ENCODE data around the gene FAM107B. TPM values are rescaled to one million over a fixed set of nuclear protein-coding genes. Genes with fewer than 3 reads are reported as not detected.
A peak's percentile ranks its signal among the peaks of the same experiment; 100 is the strongest.

FAM107B gene
- total and polyA plus RNA-seq, 7 experiments from 2014 or later = 167 to 236 (median 211) TPM

- peak overlapping the region in 4 of 9 donors; percentile 28 to 56 (median 40) for H3K27ac Mint-ChIP-seq
- ATAC-seq = no peak
Observed at GRCh38 chr10:14500172-14500765, 274.4 kb downstream of the FAM107B start.

GRCh38 chr10:14499601-14499904, 275.1 kb downstream of the FAM107B start:
- Mint-ChIP-seq H3K9me3 (no peaks in the 10 kb centered on the region), H3K27me3 (peaks cover 0 to 12% (median 0%) of the 10 kb centered on the region in 5 donors), H3K36me3 (no peaks in the 10 kb centered on the region), H3K4me3 (peak overlapping the region in 1 of 10 donors; percentile 34), H3K27ac (peak overlapping the region in 4 of 9 donors; percentile 12 to 86 (median 40)), H3K4me1 (peaks cover 4 to 15% (median 5%) of the 10 kb centered on the region in 7 donors)
- ChIA-PET CTCF (interaction anchor here (0.6 to 3.9 kb wide), 6 partner anchors 13 to 473 kb away, joined by 3 to 24 read pairs (median 4); no protein-coding TSS in a partner anchor), POLR2A (no interaction called here)
- ATAC-seq (no peak), DNase-seq (no peak)
- no peaks in the 10 kb centered on the region for H3K4me1 ChIP-seq (ENCODE audit: control insufficient read depth in 2 of 2, insufficient read depth in 2 of 2, low read length in 2 of 2)
- no peaks in the 10 kb centered on the region for H3K27me3 ChIP-seq (ENCODE audit: control insufficient read depth in 2 of 2, insufficient read depth in 2 of 2, low read length in 2 of 2)
- H3K27ac ChIP-seq (ENCODE audit: low read depth, low read length) = no peak overlapping the region
- H3K4me3 ChIP-seq (ENCODE audit: low read length) = no peak overlapping the region
- no peaks in the 10 kb centered on the region for H3K36me3 ChIP-seq (ENCODE audit: control insufficient read depth in 2 of 3, insufficient read depth in 3 of 3, low read length in 3 of 3)
- intact Hi-C loops (cut with micrococcal nuclease) = loop anchor here (1.0 to 5.0 kb wide), 16 partner anchors 44 to 873 kb away; partner anchors contain the start of genes CDNF (in 2 of the 2), DCLRE1C (in 2 of the 2), HSPA14 (in 2 of the 2) and MSANTD7 (in 2 of the 2)
- H3K9me3 ChIP-seq (ENCODE audit: control insufficient read depth in 2 of 3, low read length in 3 of 3) = no peaks in the 10 kb centered on the region

More at GRCh38 chr10:14500172-14500765, 274.4 kb downstream of the FAM107B start:
- POLR2A ChIA-PET = no interaction called here
- Histone ChIP-seq H3K36me3 (ENCODE audit: control insufficient read depth in 2 of 3, insufficient read depth in 3 of 3, low read length in 3 of 3) (no peaks in the 10 kb centered on the region), H3K9me3 (ENCODE audit: control insufficient read depth in 2 of 3, low read length in 3 of 3) (no peaks in the 10 kb centered on the region), H3K4me1 (ENCODE audit: control insufficient read depth in 2 of 2, insufficient read depth in 2 of 2, low read length in 2 of 2) (no peaks in the 10 kb centered on the region), H3K27ac (ENCODE audit: low read depth, low read length) (no peak overlapping the region), H3K4me3 (ENCODE audit: low read length) (no peak overlapping the region), H3K27me3 (ENCODE audit: control insufficient read depth in 2 of 2, insufficient read depth in 2 of 2, low read length in 2 of 2) (no peaks in the 10 kb centered on the region)
- no peaks in the 10 kb centered on the region for H3K9me3 Mint-ChIP-seq
- H3K4me1 Mint-ChIP-seq = peaks cover 4 to 15% (median 6%) of the 10 kb centered on the region in 7 donors
- intact Hi-C loops (cut with micrococcal nuclease) = no loop called here
- no peak overlapping the region for H3K4me3 Mint-ChIP-seq
- peaks cover 0 to 12% (median 0%) of the 10 kb centered on the region in 5 donors for H3K27me3 Mint-ChIP-seq
- no peaks in the 10 kb centered on the region for H3K36me3 Mint-ChIP-seq
- no peak for DNase-seq
- CTCF ChIA-PET = interaction anchor here (0.8 to 3.9 kb wide), 2 partner anchors 323 to 472 kb away, joined by 4 to 24 read pairs; no protein-coding TSS in a partner anchor

- H3K27me3 ChIP-seq (ENCODE audit: control insufficient read depth in 2 of 2, insufficient read depth in 2 of 2, low read length in 2 of 2) = no peaks in the 10 kb centered on the region
- H3K4me1 ChIP-seq (ENCODE audit: control insufficient read depth in 2 of 2, insufficient read depth in 2 of 2, low read length in 2 of 2) = no peaks in the 10 kb centered on the region
- ChIA-PET POLR2A (no interaction called here), CTCF (interaction anchor here (1.0 to 3.9 kb wide), 3 partner anchors 12 to 325 kb away, joined by 3 to 24 read pairs (median 8); no protein-coding TSS in a partner anchor)
- no peak overlapping the region for H3K4me3 Mint-ChIP-seq
- no peak for DNase-seq
- no peaks in the 10 kb centered on the region for H3K36me3 ChIP-seq (ENCODE audit: control insufficient read depth in 2 of 3, insufficient read depth in 3 of 3, low read length in 3 of 3)
- H3K9me3 Mint-ChIP-seq = no peaks in the 10 kb centered on the region
- no peak for ATAC-seq
- H3K36me3 Mint-ChIP-seq = no peaks in the 10 kb centered on the region
- peaks cover 0 to 12% (median 0%) of the 10 kb centered on the region in 5 donors for H3K27me3 Mint-ChIP-seq
- H3K4me1 Mint-ChIP-seq = peaks cover 4 to 15% (median 5%) of the 10 kb centered on the region in 7 donors
- no peak overlapping the region for H3K4me3 ChIP-seq (ENCODE audit: low read length)
- intact Hi-C loops (cut with micrococcal nuclease) = loop anchor here (2.0 to 5.0 kb wide), 8 partner anchors 104 to 874 kb away; partner anchors contain the start of genes CDNF (in 1 of the 2), DCLRE1C (in 1 of the 2), FAM171A1 (in 1 of the 2) and HSPA14 (in 1 of the 2)
- H3K27ac ChIP-seq (ENCODE audit: low read depth, low read length) = no peak overlapping the region
- H3K27ac Mint-ChIP-seq = no peak overlapping the region
- no peaks in the 10 kb centered on the region for H3K9me3 ChIP-seq (ENCODE audit: control insufficient read depth in 2 of 3, low read length in 3 of 3)
Observed at GRCh38 chr10:14498326-14498725, 276.4 kb downstream of the FAM107B start.

GRCh38 chr10:14491811-14492210, 282.9 kb downstream of the FAM107B start:
- intact Hi-C loops (cut with micrococcal nuclease) = no loop called here
- Mint-ChIP-seq H3K4me1 (peaks cover 0 to 5% (median 0%) of the 10 kb centered on the region in 7 donors), H3K27ac (no peak overlapping the region), H3K4me3 (no peak overlapping the region), H3K27me3 (peaks cover 6 to 43% (median 7%) of the 10 kb centered on the region in 5 donors), H3K36me3 (no peaks in the 10 kb centered on the region), H3K9me3 (no peaks in the 10 kb centered on the region)
- H3K27ac ChIP-seq (ENCODE audit: low read depth, low read length) = no peak overlapping the region
- H3K4me3 ChIP-seq (ENCODE audit: low read length) = no peak overlapping the region
- CTCF ChIA-PET = interaction anchor here (0.6 kb wide), 1 partner anchor 480 kb away, joined by 6 read pairs; no protein-coding TSS in a partner anchor
- no peaks in the 10 kb centered on the region for H3K4me1 ChIP-seq (ENCODE audit: control insufficient read depth in 2 of 2, insufficient read depth in 2 of 2, low read length in 2 of 2)
- H3K9me3 ChIP-seq (ENCODE audit: control insufficient read depth in 2 of 3, low read length in 3 of 3) = no peaks in the 10 kb centered on the region
- H3K36me3 ChIP-seq (ENCODE audit: control insufficient read depth in 2 of 3, insufficient read depth in 3 of 3, low read length in 3 of 3) = no peaks in the 10 kb centered on the region
- POLR2A ChIA-PET = no interaction called here
- ATAC-seq (peak; percentile 47), DNase-seq (no peak)
- no peaks in the 10 kb centered on the region for H3K27me3 ChIP-seq (ENCODE audit: control insufficient read depth in 2 of 2, insufficient read depth in 2 of 2, low read length in 2 of 2)

GRCh38 chr10:14489522-14490177, 285.0 kb downstream of the FAM107B start:
- no peak overlapping the region for H3K27ac ChIP-seq (ENCODE audit: low read depth, low read length)
- no peak for DNase-seq
- no peak for ATAC-seq
- H3K4me1 ChIP-seq (ENCODE audit: control insufficient read depth in 2 of 2, insufficient read depth in 2 of 2, low read length in 2 of 2) = no peaks in the 10 kb centered on the region
- no peak overlapping the region for H3K4me3 ChIP-seq (ENCODE audit: low read length)
- H3K27me3 ChIP-seq (ENCODE audit: control insufficient read depth in 2 of 2, insufficient read depth in 2 of 2, low read length in 2 of 2) = no peaks in the 10 kb centered on the region
- Mint-ChIP-seq H3K36me3 (peaks cover 0 to 3% (median 0%) of the 10 kb centered on the region in 5 donors), H3K27ac (no peak overlapping the region), H3K9me3 (peaks cover 0 to 4% (median under 1%) of the 10 kb centered on the region in 11 donors), H3K4me1 (peaks cover 0 to 5% (median 0%) of the 10 kb centered on the region in 7 donors), H3K4me3 (no peak overlapping the region), H3K27me3 (peaks cover 12 to 46% (median 24%) of the 10 kb centered on the region in 5 donors)
- H3K9me3 ChIP-seq (ENCODE audit: control insufficient read depth in 2 of 3, low read length in 3 of 3) = no peaks in the 10 kb centered on the region
- ChIA-PET POLR2A (no interaction called here), CTCF (no interaction called here)
- no peaks in the 10 kb centered on the region for H3K36me3 ChIP-seq (ENCODE audit: control insufficient read depth in 2 of 3, insufficient read depth in 3 of 3, low read length in 3 of 3)
- intact Hi-C loops (cut with micrococcal nuclease) = no loop called here

- Histone ChIP-seq H3K4me3 (ENCODE audit: low read length) (no peak overlapping the region), H3K4me1 (ENCODE audit: control insufficient read depth in 2 of 2, insufficient read depth in 2 of 2, low read length in 2 of 2) (no peaks in the 10 kb centered on the region), H3K27me3 (ENCODE audit: control insufficient read depth in 2 of 2, insufficient read depth in 2 of 2, low read length in 2 of 2) (no peaks in the 10 kb centered on the region), H3K9me3 (ENCODE audit: control insufficient read depth in 2 of 3, low read length in 3 of 3) (no peaks in the 10 kb centered on the region), H3K27ac (ENCODE audit: low read depth, low read length) (no peak overlapping the region), H3K36me3 (ENCODE audit: control insufficient read depth in 2 of 3, insufficient read depth in 3 of 3, low read length in 3 of 3) (no peaks in the 10 kb centered on the region)
- CTCF ChIA-PET = interaction anchor here (0.6 kb wide), 1 partner anchor 178 kb away, joined by 3 read pairs; no protein-coding TSS in a partner anchor
- Mint-ChIP-seq H3K27ac (no peak overlapping the region), H3K36me3 (peaks cover 0 to 15% (median 7%) of the 10 kb centered on the region in 5 donors), H3K4me1 (peaks cover 0 to 5% (median 0%) of the 10 kb centered on the region in 7 donors), H3K4me3 (no peak overlapping the region), H3K9me3 (peaks cover 0 to 21% (median 7%) of the 10 kb centered on the region in 11 donors), H3K27me3 (peaks cover 21 to 50% (median 37%) of the 10 kb centered on the region in 5 donors)
- intact Hi-C loops (cut with micrococcal nuclease) = no loop called here
- POLR2A ChIA-PET = no interaction called here
- ATAC-seq (no peak), DNase-seq (no peak)
Observed at GRCh38 chr10:14487488-14487883, 287.2 kb downstream of the FAM107B start.
